Right ventricle myocardium superior (tissue), 1 donor: ENCODE results near the gene ADGRD1. TPM values are rescaled to one million over a fixed set of nuclear protein-coding genes. Genes with fewer than 3 reads are reported as not detected.

Source experiments
- ATAC-seq: fragments of 200-7000 bp; cut with Tn5 transposase; one replicate; pipeline ENCODE4 v1.9.1; 2020; ENCODE audit warnings: mild to moderate bottlenecking; ENCODE audit not compliant: poor library complexity
- DNase-seq: peaks from one replicate; pipeline ENCODE4 v3.0.0-alpha.2; 2020
- intact Hi-C: fragments of 100-400 bp; cut with DNase I; formaldehyde crosslinking; loops from one replicate; pipeline ENCODE4 v1.11.2; 2022
- total RNA-seq: library from RNA; stranded (reverse); fragmentation: NEBNext Ultra II Directional; extraction: Animal tissue kit (Norgen Biotek cat#: 25700); gene quantifications from one replicate; pipeline ENCODE4 v1.2.1, GENCODE V29; 2021
- donor health status: DM: no; HTN: yes; CAD: no; lungs with severe emphysema.

The ADGRD1 gene
- total RNA-seq, 1 donor from 2014 or later = 86.1 TPM

DNA sequence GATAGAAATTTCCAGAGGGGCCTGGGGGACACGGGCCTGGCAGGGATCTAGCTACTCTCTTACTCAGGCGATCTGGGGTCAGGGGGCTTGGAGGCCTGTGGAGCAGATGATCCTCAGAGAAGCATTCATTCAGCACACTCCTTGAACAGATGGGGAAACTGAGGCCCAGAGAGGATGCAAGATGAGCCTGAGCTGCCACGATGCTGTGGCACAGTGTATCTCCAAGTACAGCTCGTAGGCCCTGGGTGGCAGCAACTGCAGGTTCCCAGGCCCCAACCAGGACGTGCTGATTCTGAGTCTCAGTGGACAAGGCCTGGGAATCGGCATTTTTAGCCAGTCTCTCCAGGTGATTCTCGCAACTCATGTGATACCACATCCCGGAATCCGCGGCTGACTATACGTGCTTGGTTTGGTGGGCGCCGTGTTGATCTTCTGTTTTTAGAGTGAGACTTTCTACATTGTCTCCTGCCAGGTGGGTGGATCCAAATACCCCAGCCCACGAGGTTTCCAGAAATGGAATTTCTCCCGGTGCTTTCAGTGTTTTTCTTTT is 22.5 kb downstream of the ADGRD1 start:
- intact Hi-C loops = no loop called here
- DNase-seq (peak; percentile 32), ATAC-seq (no peak)

DNA sequence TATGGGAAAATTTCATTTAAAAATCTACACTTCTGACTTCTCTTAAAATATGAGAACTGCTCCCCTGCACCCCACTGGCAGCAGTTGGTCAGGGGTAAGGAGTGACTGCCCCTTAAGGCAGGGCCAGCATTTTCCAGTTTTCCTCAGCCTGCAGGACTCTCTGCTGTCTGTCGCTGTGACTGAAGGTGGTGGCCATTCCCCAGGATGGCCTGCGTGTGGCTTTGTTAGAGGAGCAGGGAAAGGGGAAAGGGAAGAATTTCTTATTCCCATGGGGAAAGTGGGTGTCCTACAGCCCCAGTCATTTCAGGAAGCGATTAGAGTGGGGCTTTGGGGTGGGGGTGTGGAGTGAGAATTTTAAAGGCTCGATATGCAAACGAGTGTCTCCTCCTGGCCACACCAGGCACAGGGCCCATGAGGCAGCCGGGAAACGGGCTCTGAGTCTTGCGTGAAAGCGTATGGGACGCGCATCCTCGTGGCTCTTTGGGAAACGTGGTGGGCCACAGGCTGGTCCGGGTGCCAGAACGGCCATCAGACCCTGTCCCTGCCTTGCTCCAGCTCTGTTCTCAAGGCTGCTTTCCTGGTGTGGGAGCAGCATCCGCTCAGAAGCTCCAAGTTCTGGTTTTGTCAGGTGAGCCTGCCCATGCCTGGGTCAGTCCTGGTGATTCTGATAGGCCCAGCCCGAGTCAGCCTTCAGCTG is 23.5 kb downstream of the ADGRD1 start:
- DNase-seq (peak; percentile 31), ATAC-seq (no peak)
- intact Hi-C loops = no loop called here

DNA sequence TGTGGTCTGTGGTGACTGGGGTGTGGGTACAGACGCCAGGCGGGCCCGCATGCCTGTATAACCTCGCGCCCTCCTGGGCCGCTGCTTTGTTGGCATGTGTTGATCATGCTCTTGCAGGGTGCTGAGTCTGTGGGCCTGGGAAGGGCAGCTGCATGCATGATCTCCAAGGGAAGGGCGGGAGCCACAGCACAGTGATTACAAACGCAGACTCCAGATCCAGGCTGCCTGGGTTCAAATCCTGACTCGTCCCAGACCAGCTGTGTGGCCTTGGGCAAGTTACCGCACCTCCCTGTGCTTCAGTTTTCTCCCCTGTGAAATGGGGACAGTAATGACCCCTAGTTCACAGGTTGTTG is 24.0 kb downstream of the ADGRD1 start:
- ATAC-seq (no peak), DNase-seq (peak; percentile 40)
- intact Hi-C loops = no loop called here

DNA sequence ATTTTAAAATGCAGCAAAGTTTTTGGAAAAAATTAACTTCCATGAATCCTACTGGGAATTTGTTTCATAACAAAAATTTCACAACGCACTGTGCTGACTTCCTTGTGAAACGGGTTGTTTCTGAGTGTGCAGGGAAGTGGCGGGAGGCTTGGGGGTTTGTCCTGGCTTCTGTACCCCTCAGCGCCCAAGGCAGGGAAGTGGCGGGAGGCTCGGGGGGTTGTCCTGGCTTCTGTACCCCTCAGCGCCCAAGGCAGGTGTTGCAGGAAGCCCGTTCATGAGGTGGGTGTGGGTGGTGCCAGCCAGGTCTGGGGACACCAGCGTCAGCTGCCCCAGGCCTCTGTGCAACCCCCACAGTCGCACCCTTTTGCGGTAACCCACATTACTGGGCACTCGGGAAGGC is 25.1 kb downstream of the ADGRD1 start:
- DNase-seq = peak; percentile 67
- ATAC-seq = peak; percentile 46
- intact Hi-C loops = no loop called here

DNA sequence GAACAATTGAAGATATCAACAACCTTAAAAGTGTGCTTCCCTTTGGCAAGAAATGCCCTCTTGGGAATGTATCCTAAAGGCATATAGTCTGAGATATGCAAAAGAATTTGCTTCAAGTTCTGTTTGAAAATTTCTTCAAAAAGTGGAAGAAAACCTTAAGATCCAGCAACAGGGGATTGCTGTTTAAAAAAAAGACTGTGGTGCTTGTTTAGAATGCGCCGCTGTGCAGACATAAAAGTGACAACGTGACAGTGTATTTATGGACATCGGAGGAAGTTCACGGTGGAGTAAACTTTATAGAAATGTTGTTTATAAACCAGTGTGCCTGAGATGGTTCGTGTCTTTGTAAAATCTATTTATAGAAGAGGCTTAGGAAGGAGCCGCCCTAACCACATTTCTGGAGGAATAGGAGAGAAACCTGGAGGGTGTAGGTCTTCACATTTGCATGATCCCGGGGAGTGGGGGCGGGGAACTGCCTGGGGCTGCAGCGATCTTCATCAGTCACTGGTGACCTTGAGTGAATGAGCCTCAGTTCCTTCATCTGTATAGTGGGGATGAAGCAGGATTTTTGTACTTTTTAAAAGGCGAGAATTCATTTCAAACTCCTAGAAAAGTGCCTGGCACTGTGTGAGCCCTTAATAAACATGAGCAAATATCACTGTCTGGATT is 27.5 kb downstream of the ADGRD1 start:
- no peak for ATAC-seq
- no peak for DNase-seq
- intact Hi-C loops = no loop called here

DNA sequence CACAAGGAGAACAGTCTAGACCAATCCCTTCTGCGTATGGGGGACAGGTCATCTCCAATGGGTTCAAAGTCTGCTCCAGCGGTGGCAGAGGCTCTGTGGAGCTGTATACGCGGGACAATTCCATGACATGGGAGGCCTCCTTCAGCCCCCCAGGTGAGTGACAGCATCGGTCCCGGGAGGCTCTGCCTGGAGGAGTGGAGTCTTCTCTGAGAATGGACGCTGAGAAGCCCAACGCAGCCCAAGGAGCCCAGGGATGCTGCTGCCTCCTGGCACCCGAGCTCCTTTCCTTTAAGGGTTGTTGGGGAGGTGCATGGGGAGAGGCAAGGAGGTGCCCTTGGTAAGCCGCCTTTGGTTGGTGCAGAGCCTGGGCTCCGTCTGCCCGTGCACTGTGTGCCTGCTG is 28.2 kb downstream of the ADGRD1 start:
- no peak for ATAC-seq
- DNase-seq = peak; percentile 36
- intact Hi-C loops = no loop called here

DNA sequence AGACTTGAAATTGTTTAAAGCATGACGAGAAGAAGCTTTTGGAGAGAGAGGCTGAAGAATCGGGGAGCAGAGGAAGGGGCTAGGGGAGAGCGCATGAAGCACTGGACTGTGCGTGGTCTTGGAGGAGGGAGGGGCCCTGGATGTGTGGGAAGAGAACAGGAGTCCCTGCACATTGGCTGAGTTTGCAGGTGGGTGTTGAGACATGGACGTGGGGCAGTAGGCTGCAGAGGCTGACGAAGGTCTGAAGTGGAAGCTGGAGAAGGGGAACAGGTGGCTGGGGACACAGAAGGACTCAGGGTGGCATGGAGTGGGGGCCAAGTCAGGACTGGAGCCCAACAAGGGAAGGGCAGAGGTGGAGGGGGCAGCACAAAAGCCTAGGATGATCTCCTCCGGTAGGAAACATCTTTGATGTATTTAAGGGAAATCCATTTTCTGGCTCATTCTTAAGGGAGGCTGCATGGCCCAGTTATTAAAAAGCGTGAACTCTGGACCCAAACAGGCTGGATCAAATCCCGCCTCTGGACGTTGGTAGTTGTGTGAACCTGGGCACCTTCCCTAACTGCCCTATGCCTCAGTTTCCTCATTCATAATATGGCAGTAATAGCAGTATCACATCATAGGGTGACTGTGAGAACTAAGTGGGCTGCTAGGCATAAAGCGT is 29.0 kb downstream of the ADGRD1 start:
- DNase-seq = peak; percentile 21
- intact Hi-C loops = no loop called here
- ATAC-seq = no peak

DNA sequence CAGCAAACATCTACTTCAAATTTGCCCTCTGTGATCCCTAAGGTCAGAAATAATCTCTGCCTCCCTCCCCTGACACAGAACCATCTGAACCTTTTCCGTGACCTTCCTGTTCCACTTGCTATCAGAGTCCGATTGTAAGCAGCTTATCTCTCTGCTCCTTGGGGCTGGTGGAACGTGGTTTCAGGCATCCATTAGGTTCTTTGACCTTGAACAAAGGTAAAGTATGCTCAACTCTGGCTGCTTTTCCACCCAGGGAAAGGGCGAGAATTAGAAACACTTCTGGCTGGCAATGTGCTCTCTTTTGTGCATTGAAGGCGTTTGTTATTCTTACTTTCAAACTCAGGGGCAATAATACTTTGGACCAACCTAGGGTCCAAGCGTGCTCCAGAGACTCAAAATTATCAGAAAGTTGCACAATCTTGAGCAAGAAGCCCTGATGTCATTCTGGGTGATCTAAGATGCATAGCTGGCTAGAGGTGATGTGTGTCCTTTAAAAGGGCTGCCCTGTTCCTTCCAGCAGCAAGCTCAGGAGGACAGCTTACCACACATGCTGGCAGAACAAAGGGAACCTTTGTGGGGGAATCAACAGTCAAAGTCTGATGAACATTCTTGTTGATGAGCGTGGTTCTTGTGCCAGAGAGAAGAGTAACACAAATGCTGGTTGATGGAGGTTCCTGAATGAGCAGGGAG is 29.8 kb downstream of the ADGRD1 start:
- intact Hi-C loops = no loop called here
- DNase-seq (no peak), ATAC-seq (peak; percentile 71)

DNA sequence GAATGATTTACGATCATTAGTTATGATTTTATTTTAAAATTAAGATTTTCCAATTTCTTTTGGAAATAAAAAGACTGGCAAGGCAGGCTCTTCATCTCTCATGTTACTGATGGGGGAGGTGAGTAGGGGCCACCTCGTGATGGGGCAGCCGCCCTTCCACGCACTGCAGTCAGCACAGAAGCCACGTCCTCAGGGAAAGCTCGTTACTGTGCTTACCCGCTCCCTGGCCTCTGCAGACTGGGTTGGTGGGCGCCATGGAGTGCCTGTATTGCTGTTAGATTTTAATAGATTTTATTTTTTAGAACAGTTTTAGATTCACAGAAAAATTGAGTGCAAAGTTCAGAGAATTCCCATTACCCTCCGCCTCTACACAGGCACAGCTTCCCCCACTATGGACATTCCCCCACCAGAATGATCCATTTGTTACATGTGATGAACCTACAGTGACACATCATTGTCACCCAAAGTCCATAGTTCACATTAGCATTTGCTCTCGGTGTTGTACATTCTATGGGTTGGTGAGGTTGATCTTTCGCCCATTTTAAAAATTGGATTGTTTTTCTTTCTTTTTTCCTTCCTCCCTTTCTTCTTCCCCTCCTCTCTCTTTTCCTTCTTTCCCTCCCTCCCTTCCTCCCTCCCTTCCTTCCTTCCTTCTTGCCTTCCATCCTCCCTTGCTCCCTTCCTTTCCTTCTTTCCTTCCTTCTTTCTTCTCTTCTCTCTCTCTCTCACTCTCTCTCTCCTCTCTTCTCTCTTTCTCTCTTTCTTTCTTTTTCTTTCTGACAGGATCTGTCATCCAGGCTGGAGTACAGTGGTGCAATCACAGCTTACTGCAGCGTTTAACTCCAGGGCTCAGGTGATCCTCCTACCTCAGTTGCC is 30.7 kb downstream of the ADGRD1 start:
- ATAC-seq (no peak), DNase-seq (no peak)
- intact Hi-C loops = no loop called here

DNA sequence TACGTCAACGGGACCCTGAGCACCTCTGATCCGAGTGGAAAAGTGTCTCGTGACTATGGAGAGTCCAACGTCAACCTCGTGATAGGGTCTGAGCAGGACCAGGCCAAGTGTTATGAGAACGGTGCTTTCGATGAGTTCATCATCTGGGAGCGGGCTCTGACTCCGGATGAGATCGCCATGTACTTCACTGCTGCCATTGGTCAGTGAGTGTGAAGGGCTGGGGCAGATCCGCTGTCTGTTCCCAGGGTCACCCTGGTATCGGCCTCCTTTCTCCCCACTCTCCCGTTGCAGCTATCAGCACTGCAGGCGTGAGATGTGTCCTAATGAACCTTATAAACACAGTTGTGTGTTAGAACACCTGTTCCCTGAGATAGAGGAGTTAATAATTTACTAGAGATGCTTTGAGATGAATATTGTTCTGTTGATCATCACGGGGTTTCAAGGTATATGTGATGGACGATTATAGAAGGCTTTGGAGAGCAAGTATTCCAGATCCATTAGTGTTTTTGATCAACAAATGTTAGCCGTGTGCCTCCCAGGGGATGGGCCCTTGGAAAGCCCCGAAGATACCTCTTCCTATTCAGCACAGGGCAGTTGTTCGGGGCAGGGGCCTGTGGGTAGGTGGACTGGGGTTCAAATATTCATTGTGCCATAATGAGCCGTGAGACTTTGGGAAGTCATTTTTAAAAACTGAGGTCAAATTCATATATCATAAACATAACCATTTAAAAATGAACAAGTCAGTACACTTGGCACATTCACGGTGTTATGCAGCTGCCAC is 33.6 kb downstream of the ADGRD1 start:
- ATAC-seq = no peak
- no peak for DNase-seq
- intact Hi-C loops = no loop called here

DNA sequence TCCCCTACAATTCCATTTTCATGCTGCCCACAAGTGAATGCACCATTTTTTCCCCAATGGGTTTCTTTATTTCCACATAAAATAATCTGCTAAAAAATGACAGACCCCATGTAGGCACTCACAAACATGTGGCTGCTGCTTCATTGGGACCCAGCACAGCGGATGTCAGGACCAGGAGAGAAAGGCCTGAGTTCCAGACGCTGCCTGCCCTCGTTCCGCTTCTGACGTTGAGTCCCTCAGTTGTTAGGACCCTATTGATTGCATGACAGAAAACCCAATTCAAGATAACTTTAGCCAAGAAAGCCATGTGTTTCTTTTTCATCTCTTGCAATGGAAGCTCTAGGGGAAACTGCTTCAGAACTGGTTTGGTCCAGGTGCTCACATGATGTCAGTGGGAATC is 34.6 kb downstream of the ADGRD1 start:
- intact Hi-C loops = no loop called here
- DNase-seq (no peak), ATAC-seq (no peak)

DNA sequence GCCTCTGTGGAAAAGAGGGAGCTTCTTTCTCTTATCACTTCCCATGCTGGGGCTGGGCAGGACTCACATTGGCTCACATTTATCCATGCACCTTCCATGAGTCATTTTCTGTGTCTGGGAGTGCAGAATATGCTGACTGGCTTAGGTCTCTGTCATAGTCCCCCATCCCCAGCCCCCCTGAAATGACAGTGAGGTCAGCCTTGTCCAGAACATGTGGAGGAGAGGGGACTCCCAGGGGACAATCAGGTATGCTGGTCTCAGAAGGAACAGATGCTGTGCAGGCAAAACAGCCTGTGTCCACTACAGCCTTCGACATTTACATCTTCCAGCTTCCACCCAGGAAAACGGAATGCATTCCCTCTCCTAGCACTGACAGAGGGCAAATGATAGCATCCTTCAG is 35.0 kb downstream of the ADGRD1 start:
- ATAC-seq = peak; percentile 19
- intact Hi-C loops = no loop called here
- DNase-seq = no peak

DNA sequence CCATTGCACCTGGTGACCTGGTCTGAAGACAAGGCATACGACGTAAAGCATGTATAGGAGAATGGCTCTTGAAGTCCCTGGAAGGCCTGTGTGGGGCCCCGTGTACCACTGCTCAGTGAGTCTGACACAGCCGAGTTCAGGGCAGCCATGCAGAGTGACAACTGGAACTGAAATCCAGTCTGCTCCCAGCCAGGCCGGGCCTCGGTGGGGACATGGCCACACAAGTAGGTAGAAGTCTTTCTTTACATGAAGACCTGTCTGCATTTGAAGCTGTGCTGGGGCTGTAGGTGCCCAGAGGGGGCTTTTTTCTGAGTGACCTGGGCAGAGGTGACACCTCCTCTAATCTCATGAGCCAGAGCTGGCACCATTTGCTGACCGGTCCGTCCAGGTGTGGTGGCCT is 35.7 kb downstream of the ADGRD1 start:
- ATAC-seq (no peak), DNase-seq (no peak)
- intact Hi-C loops = no loop called here

DNA sequence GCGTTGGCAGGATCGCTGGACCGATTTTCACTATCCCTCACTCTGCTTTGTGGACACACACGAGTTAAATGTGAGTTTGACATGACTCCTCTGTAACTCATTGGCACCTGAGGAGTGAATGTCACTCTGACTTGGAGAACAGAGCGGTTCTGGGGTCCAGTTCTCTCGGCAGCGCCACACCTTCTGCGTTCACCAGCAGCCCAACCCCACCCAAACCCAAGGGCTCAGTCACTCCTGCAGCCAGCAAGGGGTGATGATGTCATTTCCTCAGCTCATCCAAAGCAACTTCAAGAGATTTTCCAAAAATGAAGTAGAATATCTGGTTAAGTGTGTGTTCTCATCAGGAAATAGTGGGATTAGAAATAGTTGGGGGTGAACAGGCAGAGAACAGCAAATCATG is 36.3 kb downstream of the ADGRD1 start:
- peak; percentile 51 for DNase-seq
- ATAC-seq = peak; percentile 66
- intact Hi-C loops = no loop called here

DNA sequence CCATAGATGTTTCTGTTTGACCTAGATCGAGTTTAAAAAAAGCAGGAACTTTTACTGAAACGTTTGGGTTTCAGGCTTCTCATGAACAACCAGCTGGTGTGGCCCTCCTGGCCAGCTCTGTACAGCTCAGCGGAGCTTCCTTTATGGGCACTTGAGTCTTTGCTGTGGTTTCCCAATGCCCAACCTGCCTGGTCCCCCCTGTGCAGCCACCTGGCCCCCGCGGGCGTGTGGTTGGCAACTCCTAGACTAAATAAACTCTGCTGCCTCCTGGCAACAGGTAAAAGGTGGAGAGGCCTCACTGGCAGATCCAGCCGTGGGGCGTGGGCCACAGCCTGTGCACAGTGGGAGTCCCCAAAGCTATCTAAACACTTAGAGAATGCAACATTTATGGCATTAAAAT is 38.7 kb downstream of the ADGRD1 start:
- intact Hi-C loops = no loop called here
- DNase-seq (peak; percentile 23), ATAC-seq (no peak)

DNA sequence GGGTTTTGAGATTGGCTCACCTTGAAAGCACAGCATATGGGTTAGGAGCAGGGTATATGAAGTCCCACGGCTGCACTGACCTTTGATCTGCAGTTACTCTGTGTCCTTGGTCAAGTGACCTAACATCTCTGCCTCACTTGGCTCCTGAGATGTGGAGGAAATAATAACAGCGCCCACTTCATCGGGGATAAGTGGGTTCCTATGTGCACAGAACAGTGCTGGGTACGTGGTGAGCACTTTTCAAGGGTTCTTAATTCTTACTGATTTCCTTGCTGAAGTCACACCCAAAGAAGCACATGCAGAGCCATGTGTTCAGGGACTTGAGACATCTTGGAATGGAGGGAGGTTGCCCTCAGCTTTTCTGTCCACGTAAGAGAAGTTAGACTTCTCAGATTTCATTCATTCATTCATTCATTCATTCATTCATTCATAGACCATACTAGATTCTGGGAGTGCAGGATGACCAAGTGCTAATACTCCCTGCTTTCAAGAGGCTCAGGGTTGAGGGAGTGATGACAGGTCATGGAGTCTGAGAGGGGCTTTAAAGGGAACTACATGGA is 39.4 kb downstream of the ADGRD1 start:
- intact Hi-C loops = no loop called here
- ATAC-seq (no peak), DNase-seq (no peak)
